IMR-90 (cell line): ENCODE data around the gene CALML4. TPM values are rescaled to one million over a fixed set of nuclear protein-coding genes. Genes with fewer than 3 reads are reported as not detected.

Experiments
- ATAC-seq: fragments of 200-7000 bp; cut with Tn5 transposase; 2 replicates; pipeline ENCODE4 v1.9.1; 2020; ENCODE audit warnings: low read depth, mild to moderate bottlenecking, moderate library complexity
- BruUV-seq: library from RNA; stranded (reverse); fragments of 400-500 nt; replicated peaks from 2 replicates; lab custom pipeline; 2021; lab: Mats Ljungman, UMichigan
- CTCF ChIA-PET: fragments of 300-600 bp; formaldehyde crosslinking; extraction: SDS; loops from one replicate; lab custom pipeline; 2021; ENCODE audit warnings: antibody characterized with exemption; lab: Yijun Ruan, JAX
- POLR2A ChIA-PET: fragments of 300-600 bp; sonication (Branson Sonifier 250); formaldehyde crosslinking; loops from one replicate; lab custom pipeline; 2022; ENCODE audit warnings: antibody characterized with exemption; ENCODE audit not compliant: unreplicated experiment; lab: Charles Lee
- DNase-seq: peaks from one replicate; pipeline ENCODE4 v3.0.0; 2013
- H2AFZ ChIP-seq: replicated peaks from 2 replicates; pipeline ENCODE3; 2013; ENCODE audit warnings: low read length, mild to moderate bottlenecking; ENCODE audit not compliant: poor library complexity
- H2AK5ac ChIP-seq: 2 replicates; pipeline ENCODE4 v1.6.1; 2013; ENCODE audit warnings: low read depth, low read length, inconsistent platforms
- H2AK9ac ChIP-seq: replicated peaks from 2 replicates; pipeline ENCODE3; 2013; ENCODE audit warnings: mild to moderate bottlenecking, low read depth, low read length, moderate library complexity; ENCODE audit not compliant: poor library complexity
- H2BK120ac ChIP-seq: 2 replicates; pipeline ENCODE4 v1.6.1; 2013; ENCODE audit warnings: low read depth, low read length, inconsistent platforms
- H2BK15ac ChIP-seq: 3 replicates; pipeline ENCODE4 v1.6.1; 2013; ENCODE audit warnings: low read depth, low read length, inconsistent platforms
- H2BK20ac ChIP-seq: 2 replicates; pipeline ENCODE4 v1.6.1; 2013; ENCODE audit warnings: low read depth, mild to moderate bottlenecking, inconsistent platforms, low read length, moderate library complexity
- H2BK5ac ChIP-seq: 2 replicates; pipeline ENCODE4 v1.6.1; 2013; ENCODE audit warnings: mild to moderate bottlenecking, low read depth, low read length, inconsistent platforms; ENCODE audit not compliant: poor library complexity, severe bottlenecking
- H3K14ac ChIP-seq: replicated peaks from 2 replicates; pipeline ENCODE4 v1.6.1; 2013; ENCODE audit warnings: low read depth, low read length, inconsistent platforms
- H3K18ac ChIP-seq: 2 replicates; pipeline ENCODE4 v1.6.1; 2013; ENCODE audit warnings: low read depth, low read length, control low read depth
- H3K23ac ChIP-seq: 2 replicates; pipeline ENCODE4 v1.6.1; 2013; ENCODE audit warnings: low read depth, low read length, inconsistent platforms
- H3K27ac ChIP-seq: 2 replicates; pipeline ENCODE4 v1.5.1; 2013; ENCODE audit warnings: mild to moderate bottlenecking, control low read depth, low read length; ENCODE audit not compliant: insufficient read depth
- H3K27me3 ChIP-seq: 2 replicates; pipeline ENCODE4 v1.6.1; 2013; ENCODE audit warnings: low read length; ENCODE audit not compliant: control insufficient read depth, insufficient read depth
- H3K36me3 ChIP-seq: 2 replicates; pipeline ENCODE4 v1.6.1; 2013; ENCODE audit warnings: low read length, mixed read lengths; ENCODE audit not compliant: control insufficient read depth, insufficient read depth
- H3K4ac ChIP-seq: 2 replicates; pipeline ENCODE4 v1.6.1; 2013; ENCODE audit warnings: low read depth, low read length, inconsistent platforms
- H3K4me1 ChIP-seq: 2 replicates; pipeline ENCODE4 v1.6.1; 2013; ENCODE audit warnings: low read length, mixed read lengths; ENCODE audit not compliant: control insufficient read depth, insufficient read depth
- H3K4me2 ChIP-seq: 2 replicates; pipeline ENCODE4 v1.6.1; 2013; ENCODE audit warnings: low read depth, mild to moderate bottlenecking, control low read depth, low read length, moderate library complexity
- H3K4me3 ChIP-seq: 2 replicates; pipeline ENCODE4 v1.5.1; 2013; ENCODE audit warnings: low read depth, mild to moderate bottlenecking, control low read depth, low read length, moderate library complexity; ENCODE audit not compliant: insufficient read depth
- H3K56ac ChIP-seq: 2 replicates; pipeline ENCODE4 v1.6.1; 2013; ENCODE audit warnings: low read length, inconsistent platforms; ENCODE audit not compliant: insufficient read depth; ENCODE audit errors: extremely low read depth
- H3K79me1 ChIP-seq, 2 experiments: 2 replicates each; pipeline ENCODE4 v1.6.1; 2013; ENCODE audit warnings: low read length in 2 of 2, inconsistent platforms in 1 of 2, low read depth in 1 of 2
- H3K9ac ChIP-seq: 2 replicates; pipeline ENCODE4 v1.6.1; 2013; ENCODE audit warnings: low read depth, low read length, control low read depth
- H3K9me1 ChIP-seq: 2 replicates; pipeline ENCODE4 v1.6.1; 2013; ENCODE audit warnings: low read length, inconsistent platforms; ENCODE audit not compliant: insufficient read depth
- H3K9me3 ChIP-seq: 2 replicates; pipeline ENCODE4 v1.6.1; 2013; ENCODE audit warnings: low read length; ENCODE audit not compliant: control insufficient read depth, insufficient read depth
- H4K20me1 ChIP-seq: 2 replicates; pipeline ENCODE4 v1.6.1; 2013; ENCODE audit warnings: low read length, inconsistent platforms; ENCODE audit not compliant: insufficient read depth
- H4K5ac ChIP-seq: 2 replicates; pipeline ENCODE4 v1.6.1; 2013; ENCODE audit warnings: mild to moderate bottlenecking, low read depth, low read length, control low read depth
- H4K8ac ChIP-seq, 2 experiments: 2 replicates each; pipeline ENCODE4 v1.6.1; 2013; ENCODE audit warnings: low read depth in 2 of 2, low read length in 2 of 2, control low read depth in 1 of 2, inconsistent platforms in 1 of 2
- H4K91ac ChIP-seq: 2 replicates; pipeline ENCODE4 v1.6.1; 2013; ENCODE audit warnings: low read depth, low read length, inconsistent platforms; ENCODE audit not compliant: insufficient read depth
- CHD1 ChIP-seq: IDR thresholded peaks from 2 replicates; pipeline ENCODE4 v1.6.1; 2012; ENCODE audit warnings: low read depth, low read length, improper control_type of control experiment
- FOS ChIP-seq: fragments of 150-350 bp; IDR thresholded peaks from 2 replicates; pipeline ENCODE4 v1.6.1; 2016; ENCODE audit warnings: low read depth, low read length
- MAZ ChIP-seq: IDR thresholded peaks from 2 replicates; pipeline ENCODE4 v1.6.1; 2012; ENCODE audit warnings: low read depth, mild to moderate bottlenecking, low read length, improper control_type of control experiment, moderate library complexity, borderline replicate concordance
- NFE2L2 ChIP-seq: fragments of 150-350 bp; IDR thresholded peaks from 2 replicates; pipeline ENCODE4 v1.6.1; 2016; ENCODE audit warnings: low read depth, mild to moderate bottlenecking, low read length
- POLR2A ChIP-seq: IDR thresholded peaks from 2 replicates; pipeline ENCODE4 v1.6.1; 2012; ENCODE audit warnings: mild to moderate bottlenecking, low read depth, low read length
- RAD21 ChIP-seq: IDR thresholded peaks from 2 replicates; pipeline ENCODE4 v1.6.1; 2012; ENCODE audit warnings: low read length, improper control_type of control experiment
- RFX5 ChIP-seq: IDR thresholded peaks from 2 replicates; pipeline ENCODE4 v1.8.0; 2012; ENCODE audit warnings: low read depth, mild to moderate bottlenecking, low read length, moderate library complexity
- SMC3 ChIP-seq: fragments of 150-350 bp; IDR thresholded peaks from 2 replicates; pipeline ENCODE4 v1.6.1; 2016; ENCODE audit warnings: low read depth, mild to moderate bottlenecking, antibody characterized with exemption, low read length, moderate library complexity
- WGBS, 2 experiments: methylation state at CpG; one replicate each; pipeline versions ENCODE4 v1.1.5 to v1.1.7; 2013; ENCODE audit warnings: missing lambda C conversion rate in 2 of 2; ENCODE audit not compliant: insufficient read length in 1 of 2; ENCODE audit errors: extremely low coverage in 2 of 2; 5-methylcytosine and 5-hydroxymethylcytosine counted together
- dilution Hi-C: fragments of 300-500 bp; cut with HindIII; formaldehyde crosslinking; loops from one replicate; pipeline ENCODE4 v1.14.3; 2018; ENCODE audit warnings: low sequenced_read_pairs; ENCODE audit not compliant: unreplicated experiment
- in situ Hi-C: fragments of 300-500 bp; cut with MboI; formaldehyde crosslinking; loops from 3 replicates; pipeline ENCODE4 v1.14.3; 2019; ENCODE audit warnings: low sequenced_read_pairs, inconsistent platforms, mixed read lengths
- intact Hi-C: fragments of 100-400 bp; cut with micrococcal nuclease; formaldehyde crosslinking; loops from 2 replicates; pipeline ENCODE4 v1.10.0; 2022
- polyA plus RNA-seq, 3 experiments: library from polyadenylated mRNA; depleted of rRNA; stranded (reverse); fragments of >200 nt; gene quantifications; 2 replicates each; pipeline ENCODE4 v1.2.3, GENCODE V29; 2012; ENCODE audit warnings: low replicate concordance in 1 of 3
- total RNA-seq: library from RNA; depleted of rRNA; stranded (reverse); fragments of >200 nt; gene quantifications from 2 replicates; pipeline ENCODE4 v1.2.3, GENCODE V29; 2012

The CALML4 gene
- total and polyA plus RNA-seq, 2 of the 4 experiments (the other 2 are of a cell fraction): 0.36 to 1.3 TPM

DNA sequence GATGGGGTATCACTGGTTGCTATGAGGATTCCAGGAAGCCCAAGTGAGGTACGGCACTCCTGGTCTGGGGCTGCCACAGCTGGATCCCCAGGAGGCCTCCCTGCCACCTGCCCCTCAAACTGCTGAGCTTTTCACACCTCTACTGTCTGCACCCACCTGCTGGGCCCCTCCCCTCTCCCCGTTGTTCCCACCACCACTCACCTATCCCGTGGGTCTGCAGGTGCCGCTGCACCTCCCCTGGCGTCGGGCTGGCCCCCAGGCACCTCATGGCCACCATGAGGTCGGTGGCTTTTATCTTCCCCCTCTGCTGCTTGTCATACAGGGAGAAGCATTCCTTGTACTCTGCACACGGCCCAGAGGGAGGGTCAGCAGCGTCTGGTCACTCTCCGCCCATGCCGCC is 5.8 kb downstream of the CALML4 start:
- Histone ChIP-seq H3K27me3 (no peaks in the 10 kb centered on the region), H3K36me3 (0 out of 2 replicates have a peak, but pooled peaks cover 2% of the 10 kb centered on the region), H3K4ac (no peak overlapping the region), H3K4me2 (no peak overlapping the region), H4K20me1 (no peaks in the 10 kb centered on the region), H3K9me3 (no peaks in the 10 kb centered on the region), H3K4me3 (no peak overlapping the region), H2AK5ac (no peak overlapping the region), H4K5ac (no peak overlapping the region), H3K9ac (no peak overlapping the region), H2AFZ (no peak overlapping the region), H2BK120ac (no peak overlapping the region), H3K18ac (no peak overlapping the region), H3K79me1 (peaks cover 3 to 4% of the 10 kb centered on the region in 2 experiments; a peak in 1 of 4 replicates), H2BK5ac (no peak overlapping the region), H3K23ac (no peak overlapping the region), H3K4me1 (no peaks in the 10 kb centered on the region), H2BK15ac (no peak overlapping the region), H4K91ac (no peak overlapping the region), H3K14ac (no peak overlapping the region), H3K27ac (no peak overlapping the region), H3K9me1 (no peaks in the 10 kb centered on the region), H2AK9ac (peak overlapping the region; percentile 29), H2BK20ac (no peak overlapping the region), H4K8ac (no peak overlapping the region), H3K56ac (no peak overlapping the region)
- dilution Hi-C loops: no loop called here
- 67% methylated on average over 5 of the region's 11 CpGs; no CpG with 5 or more reads in 1 of the 2 experiments for WGBS, 2 experiments
- TF ChIP-seq RFX5: no peak
- no peak for TF ChIP-seq FOS
- no peak for TF ChIP-seq MAZ
- no peak for TF ChIP-seq POLR2A
- TF ChIP-seq NFE2L2: no peak
- no peak for TF ChIP-seq CHD1
- TF ChIP-seq RAD21: no peak
- no peak for TF ChIP-seq SMC3
- BruUV-seq: no TSS peak
- CTCF ChIA-PET: no interaction called here
- intact Hi-C loops: no loop called here
- in situ Hi-C loops: no loop called here
- ATAC-seq (no peak), DNase-seq (no peak)
- POLR2A ChIA-PET: no interaction called here
